ENCODE measurements around the gene SCN1B. TPM values are rescaled to one million over a fixed set of nuclear protein-coding genes. Genes with fewer than 3 reads are reported as not detected.

SCN1B gene
- total and polyA plus RNA-seq, 8 donors = 2.9 to 15.1 (median 5.7) TPM

DNA sequence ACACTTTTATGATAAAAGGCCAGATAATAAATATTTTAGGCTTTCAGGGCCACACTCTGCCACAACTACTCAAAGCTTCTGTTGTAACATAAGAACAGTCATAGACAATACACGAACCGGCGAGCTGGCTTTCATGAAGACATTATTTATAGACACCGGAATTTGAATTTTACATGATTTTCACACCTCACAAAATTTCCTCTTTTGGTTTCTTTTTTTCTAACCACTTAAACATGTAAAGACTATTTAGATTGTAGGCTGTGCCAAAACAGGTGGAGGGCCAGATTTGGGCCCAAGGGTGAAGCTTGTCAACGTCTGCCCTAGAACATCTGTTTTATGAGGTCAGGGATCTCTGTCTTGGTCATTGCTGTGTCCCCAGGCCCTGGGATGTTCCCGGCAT lies 55.7 kb downstream of the SCN1B start:
- FAIRE-seq = no peak

DNA sequence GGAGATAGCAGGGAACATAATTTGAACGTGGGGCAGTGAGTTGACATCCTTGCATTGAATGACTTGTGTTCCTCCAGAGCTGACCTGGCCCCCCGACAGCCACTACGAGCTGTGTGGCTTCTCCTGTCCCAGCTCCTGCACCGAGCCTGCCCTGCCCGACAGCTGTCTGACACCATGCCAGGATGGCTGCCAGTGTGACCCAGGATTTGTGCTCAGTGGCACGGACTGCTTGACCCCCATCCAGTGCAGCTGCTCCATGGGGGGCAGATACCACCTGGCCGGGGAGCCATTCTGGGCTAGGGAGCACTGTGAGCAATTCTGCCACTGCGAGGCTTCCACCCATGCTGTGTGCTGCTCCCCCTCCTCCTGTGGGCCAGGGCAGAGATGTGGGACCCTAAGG lies 56.2 kb downstream of the SCN1B start:
- TF ChIP-seq, protein P1, sequence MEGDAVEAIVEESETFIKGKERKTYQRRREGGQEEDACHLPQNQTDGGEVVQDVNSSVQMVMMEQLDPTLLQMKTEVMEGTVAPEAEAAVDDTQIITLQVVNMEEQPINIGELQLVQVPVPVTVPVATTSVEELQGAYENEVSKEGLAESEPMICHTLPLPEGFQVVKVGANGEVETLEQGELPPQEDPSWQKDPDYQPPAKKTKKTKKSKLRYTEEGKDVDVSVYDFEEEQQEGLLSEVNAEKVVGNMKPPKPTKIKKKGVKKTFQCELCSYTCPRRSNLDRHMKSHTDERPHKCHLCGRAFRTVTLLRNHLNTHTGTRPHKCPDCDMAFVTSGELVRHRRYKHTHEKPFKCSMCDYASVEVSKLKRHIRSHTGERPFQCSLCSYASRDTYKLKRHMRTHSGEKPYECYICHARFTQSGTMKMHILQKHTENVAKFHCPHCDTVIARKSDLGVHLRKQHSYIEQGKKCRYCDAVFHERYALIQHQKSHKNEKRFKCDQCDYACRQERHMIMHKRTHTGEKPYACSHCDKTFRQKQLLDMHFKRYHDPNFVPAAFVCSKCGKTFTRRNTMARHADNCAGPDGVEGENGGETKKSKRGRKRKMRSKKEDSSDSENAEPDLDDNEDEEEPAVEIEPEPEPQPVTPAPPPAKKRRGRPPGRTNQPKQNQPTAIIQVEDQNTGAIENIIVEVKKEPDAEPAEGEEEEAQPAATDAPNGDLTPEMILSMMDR (IDR thresholded peaks at IDR 0.05) = no peak
- Histone ChIP-seq H3K27ac (no peak overlapping the region), H3K9me3 (no peaks in the 10 kb centered on the region), H3K4me1 (no peaks in the 10 kb centered on the region), H3K36me3 (no peaks in the 10 kb centered on the region), H3K4me3 (no peak overlapping the region), H3K27me3 (no peaks in the 10 kb centered on the region)
- WGBS, 2 donors = 77 to 82% methylated on average over 8 of the region's 8 CpGs
- intact Hi-C loops (cut with DNase I) = no loop called here
- FAIRE-seq = no peak
- no peak for ATAC-seq
- no peak for DNase-seq

More for the DNA sequence above, 55.7 kb downstream of the SCN1B start:
- no peaks in the 10 kb centered on the region for H3K36me3 ChIP-seq
- no peak overlapping the region for H3K27ac ChIP-seq
- TF ChIP-seq, protein P1 (IDR thresholded peaks at IDR 0.05) = no peak
- no peaks in the 10 kb centered on the region for H3K4me1 ChIP-seq
- DNase-seq (no peak), ATAC-seq (no peak)
- intact Hi-C loops (cut with DNase I) = no loop called here
- H3K4me3 ChIP-seq = no peak overlapping the region
- no peaks in the 10 kb centered on the region for H3K9me3 ChIP-seq
- 73 to 77% methylated on average over 6 of the region's 6 CpGs for WGBS, 2 donors
- H3K27me3 ChIP-seq = no peaks in the 10 kb centered on the region

DNA sequence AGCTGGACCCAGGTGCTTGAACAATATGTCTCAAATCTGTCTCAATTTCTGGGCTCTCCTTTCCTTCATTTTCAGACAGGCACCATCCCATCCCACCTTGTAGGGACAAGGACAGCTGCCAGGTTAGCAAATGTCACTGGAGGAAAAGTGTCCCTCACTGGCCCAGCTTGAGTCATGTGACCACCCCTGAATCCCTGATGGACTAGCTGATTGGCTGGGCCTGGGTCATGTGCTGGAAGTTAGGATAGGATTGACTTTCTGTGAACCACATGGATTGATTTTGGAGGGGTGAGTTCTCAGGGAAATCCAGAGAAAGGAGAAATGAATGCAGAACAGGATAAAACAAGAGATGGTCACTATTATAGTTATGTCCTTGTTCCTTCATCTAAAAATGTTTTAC lies 57.1 kb downstream of the SCN1B start:
- TF ChIP-seq, protein P1 (IDR thresholded peaks at IDR 0.05) = no peak
- ATAC-seq (no peak), FAIRE-seq (no peak), DNase-seq (no peak)
- no peak overlapping the region for H3K4me3 ChIP-seq
- no peak overlapping the region for H3K27ac ChIP-seq
- no peaks in the 10 kb centered on the region for H3K4me1 ChIP-seq
- intact Hi-C loops (cut with DNase I) = no loop called here
- H3K27me3 ChIP-seq = no peaks in the 10 kb centered on the region
- no peaks in the 10 kb centered on the region for H3K36me3 ChIP-seq
- H3K9me3 ChIP-seq = no peaks in the 10 kb centered on the region

DNA sequence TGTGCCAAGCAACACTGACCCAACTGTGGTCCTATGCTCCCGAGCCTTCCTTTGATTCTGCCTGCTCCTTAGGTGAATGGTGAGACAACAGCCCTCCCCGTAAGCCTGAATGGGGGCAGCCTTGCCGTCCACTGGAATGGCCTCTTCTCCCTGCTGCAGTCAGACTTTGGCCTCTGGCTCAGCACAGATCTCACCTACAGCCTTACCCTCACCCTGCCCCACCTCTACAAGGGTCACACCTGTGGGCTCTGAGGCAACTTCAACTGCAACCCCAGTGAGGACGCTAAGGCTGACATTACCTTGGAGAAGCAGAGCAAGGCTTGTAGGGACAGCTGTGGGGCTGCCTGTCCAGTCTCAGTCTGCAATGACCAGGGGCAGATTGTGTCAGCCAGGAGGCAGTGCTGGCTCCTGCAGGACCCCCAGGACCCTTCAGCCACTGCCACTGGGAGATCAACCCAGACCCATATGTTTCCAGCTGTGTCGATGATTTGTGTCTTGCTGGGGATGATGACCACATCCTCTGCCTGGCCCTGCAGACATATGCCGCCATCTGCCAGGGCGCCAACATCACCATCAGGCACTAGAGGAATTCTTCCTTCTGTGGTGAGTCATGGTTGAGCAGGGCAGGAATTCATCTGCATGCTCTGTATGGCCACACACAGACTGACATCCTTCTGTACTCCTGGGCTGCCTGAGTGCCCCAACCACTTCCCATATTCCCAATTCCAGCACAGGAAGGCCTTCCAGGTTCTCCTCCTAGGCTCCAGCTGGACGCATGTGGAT lies 58.1 kb downstream of the SCN1B start:
- no peak overlapping the region for H3K27ac ChIP-seq

DNA sequence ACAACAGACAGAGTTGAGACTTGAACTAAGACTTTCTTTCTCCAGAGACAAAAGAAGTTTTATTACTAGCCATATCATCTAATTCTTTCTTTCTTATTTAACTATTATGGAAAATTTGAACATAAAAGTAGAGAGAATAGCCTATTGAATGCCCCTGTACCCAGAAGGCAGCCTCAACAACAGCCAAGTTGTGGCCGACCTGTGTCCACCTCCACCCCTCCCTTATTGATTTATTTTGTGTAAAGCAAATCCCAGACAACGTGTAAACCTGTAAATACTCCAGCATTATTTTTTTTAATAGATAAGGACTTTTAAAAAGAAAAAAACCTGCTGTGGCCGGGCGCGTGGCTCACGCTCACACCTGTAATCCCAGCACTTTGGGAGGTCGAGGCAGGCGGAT lies 59.3 kb downstream of the SCN1B start:
- DNase-seq = no peak
- TF ChIP-seq, protein P1 (IDR thresholded peaks at IDR 0.05) = no peak
- no peak for ATAC-seq
- 49 to 50% methylated on average over 8 of the region's 8 CpGs for WGBS, 2 donors
- no peak overlapping the region for H3K4me3 ChIP-seq
- no peak overlapping the region for H3K27ac ChIP-seq
- no peaks in the 10 kb centered on the region for H3K9me3 ChIP-seq
- FAIRE-seq = no peak
- H3K4me1 ChIP-seq = no peaks in the 10 kb centered on the region
- H3K36me3 ChIP-seq = no peaks in the 10 kb centered on the region
- no peaks in the 10 kb centered on the region for H3K27me3 ChIP-seq
- intact Hi-C loops (cut with DNase I) = no loop called here

More for the DNA sequence above, 58.1 kb downstream of the SCN1B start:
- ATAC-seq (no peak), DNase-seq (no peak), FAIRE-seq (no peak)
- H3K27me3 ChIP-seq = no peaks in the 10 kb centered on the region
- TF ChIP-seq, protein P1 (IDR thresholded peaks at IDR 0.05) = no peak
- 85 to 89% methylated on average over 8 of the region's 8 CpGs for WGBS, 2 donors
- H3K4me3 ChIP-seq = no peak overlapping the region
- no peaks in the 10 kb centered on the region for H3K9me3 ChIP-seq
- no peaks in the 10 kb centered on the region for H3K4me1 ChIP-seq
- H3K36me3 ChIP-seq = no peaks in the 10 kb centered on the region
- intact Hi-C loops (cut with DNase I) = no loop called here
